GM19035 (cell line): ENCODE measurements around the gene ITGA2.

ENCODE experiments used
- ATAC-seq: cut with Tn5 transposase; IDR thresholded peaks from one replicate; pipeline ENCODE4 v1.9.1; 2021; ENCODE audit not compliant: unreplicated experiment

ITGA2 gene

GRCh38 chr5:53017383-53017782, 28.2 kb downstream of the ITGA2 start:
- ATAC-seq, result no peak

GRCh38 chr5:53017794-53018391, 28.7 kb downstream of the ITGA2 start:
- no peak for ATAC-seq

GRCh38 chr5:53019320-53019719, 30.2 kb downstream of the ITGA2 start:
- ATAC-seq, result no peak

DNA sequence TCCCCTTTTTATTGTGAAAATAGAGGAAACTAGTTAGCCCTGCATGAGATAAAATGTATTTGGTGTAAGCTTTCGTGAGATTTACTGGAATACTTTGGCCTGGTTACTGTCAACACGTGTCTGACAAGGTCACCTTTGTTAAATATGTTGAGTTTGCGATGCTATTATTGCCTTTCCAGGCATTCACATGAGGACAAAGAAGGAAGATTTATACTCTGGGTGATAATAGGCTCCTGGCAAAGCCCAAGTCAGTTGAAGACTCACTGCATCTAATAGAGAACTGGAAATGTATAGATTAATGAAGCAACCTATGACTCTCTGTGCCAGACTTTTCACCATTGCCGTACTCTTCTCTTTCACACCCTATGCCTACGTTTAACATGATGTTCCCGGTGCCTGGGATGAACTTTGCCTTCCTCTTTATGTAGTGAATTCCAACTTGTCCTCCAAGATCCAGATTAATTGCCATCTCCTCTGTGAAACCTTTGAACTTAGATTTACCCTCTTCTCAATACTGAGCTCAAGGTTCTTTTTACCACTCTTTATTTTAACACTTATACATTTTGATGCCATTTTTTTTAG, 33.9 kb downstream of the ITGA2 start:
- ATAC-seq, result no peak

GRCh38 chr5:53023969-53024368, 34.8 kb downstream of the ITGA2 start:
- ATAC-seq, result peak; percentile 82

DNA sequence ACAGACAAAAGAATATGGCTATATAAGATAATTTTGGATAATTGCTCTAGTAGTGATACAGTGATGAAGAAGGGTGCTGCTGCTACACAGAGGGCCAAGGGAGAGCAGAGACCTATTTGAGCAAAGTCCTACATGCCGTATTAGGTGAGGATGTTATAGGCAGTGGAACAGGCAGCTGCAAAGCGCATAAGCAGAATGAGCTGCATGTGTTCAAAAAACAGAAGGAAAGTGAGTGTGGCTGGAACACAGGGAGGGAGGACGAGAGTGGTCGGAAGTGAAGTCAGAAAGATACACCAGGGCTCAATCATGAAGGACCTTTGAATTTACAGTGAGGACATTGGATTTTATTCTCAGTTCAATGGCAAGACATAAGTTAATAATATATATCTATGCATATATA, 35.4 kb downstream of the ITGA2 start:
- no peak for ATAC-seq

GRCh38 chr5:53025487-53025886, 36.3 kb downstream of the ITGA2 start:
- no peak for ATAC-seq

GRCh38 chr5:53027913-53028312, 38.8 kb downstream of the ITGA2 start:
- ATAC-seq, result no peak

GRCh38 chr5:53029608-53030007, 40.5 kb downstream of the ITGA2 start:
- no peak for ATAC-seq

GRCh38 chr5:53030893-53031292, 41.7 kb downstream of the ITGA2 start:
- no peak for ATAC-seq

DNA sequence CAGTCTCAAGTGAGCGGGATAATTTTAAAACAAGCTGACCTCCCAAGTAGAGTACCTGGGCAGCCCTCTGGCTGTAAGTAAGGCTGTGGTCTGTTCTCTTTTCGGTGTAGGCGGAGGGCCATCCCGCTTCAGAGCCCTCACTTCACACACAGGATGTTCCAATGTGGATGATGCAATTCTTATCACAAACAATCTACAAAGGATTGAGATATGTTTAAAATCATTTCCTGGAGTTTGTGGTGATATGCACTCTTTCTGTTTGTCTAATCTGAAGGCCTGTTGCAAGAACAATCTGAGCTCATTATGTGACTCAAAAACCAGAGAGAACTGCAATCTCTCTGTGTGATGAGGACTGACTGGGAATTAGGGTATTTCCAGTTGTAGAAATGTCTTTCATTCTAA, 42.5 kb downstream of the ITGA2 start:
- no peak for ATAC-seq

- no peak for ATAC-seq
These were observed 43.0 kb downstream of the ITGA2 start for GRCh38 chr5:53032188-53032587.

- no peak for ATAC-seq
These were observed 45.7 kb downstream of the ITGA2 start for GRCh38 chr5:53034832-53035231.

GRCh38 chr5:53035868-53036381, 46.8 kb downstream of the ITGA2 start:
- no peak for ATAC-seq

- ATAC-seq, result no peak
These were observed 48.1 kb downstream of the ITGA2 start for GRCh38 chr5:53037141-53037859.

- no peak for ATAC-seq
These were observed 49.2 kb downstream of the ITGA2 start for GRCh38 chr5:53038196-53038847.

DNA sequence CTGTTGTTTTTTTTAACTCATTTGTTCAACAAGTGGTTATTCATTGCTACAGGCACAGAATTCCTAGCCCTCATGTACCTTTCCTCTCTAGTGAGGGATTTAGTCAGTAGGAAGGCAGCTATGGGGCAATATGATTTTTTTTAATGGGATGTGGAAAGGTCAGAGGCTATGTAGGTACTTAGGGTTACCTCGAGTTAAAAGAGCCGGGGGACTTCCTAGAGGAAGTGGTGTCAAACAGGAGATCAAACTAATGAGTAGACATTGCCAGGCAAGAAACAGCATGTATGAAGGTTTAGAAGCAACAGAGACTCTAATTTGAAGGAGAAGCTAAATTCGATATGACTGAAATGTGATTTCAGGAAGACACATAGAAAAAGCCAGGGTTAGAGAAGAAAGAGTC, 50.7 kb downstream of the ITGA2 start:
- ATAC-seq, result no peak

DNA sequence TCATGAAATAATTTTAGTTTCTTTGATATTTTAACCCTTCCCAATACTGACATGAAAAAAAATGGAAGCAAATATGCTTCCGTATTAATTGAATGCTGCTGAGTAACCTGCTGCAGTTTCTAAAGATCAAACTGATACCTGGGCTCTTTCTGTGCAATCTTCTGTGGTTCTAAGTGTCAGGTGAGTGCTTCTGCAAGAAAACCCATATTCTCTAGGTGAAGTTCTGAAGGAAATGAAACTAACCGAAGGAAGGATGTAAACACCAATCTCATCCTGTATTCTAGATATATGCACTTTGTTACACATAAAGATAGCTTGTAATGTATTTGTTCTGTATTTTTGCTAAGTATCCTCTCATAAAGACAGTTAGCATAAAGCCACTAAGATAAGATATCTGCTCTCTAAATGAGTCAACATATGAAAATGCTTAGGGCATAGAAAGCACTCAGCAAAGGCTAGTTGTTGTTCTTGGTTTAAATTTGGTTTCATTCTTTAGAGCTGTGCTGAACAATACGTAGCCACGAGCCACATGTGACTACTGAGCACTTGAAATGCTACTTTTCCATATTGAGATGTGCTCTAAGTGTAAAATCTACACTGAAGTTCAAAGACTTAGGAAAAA, 52.0 kb downstream of the ITGA2 start:
- peak; percentile 97 for ATAC-seq

DNA sequence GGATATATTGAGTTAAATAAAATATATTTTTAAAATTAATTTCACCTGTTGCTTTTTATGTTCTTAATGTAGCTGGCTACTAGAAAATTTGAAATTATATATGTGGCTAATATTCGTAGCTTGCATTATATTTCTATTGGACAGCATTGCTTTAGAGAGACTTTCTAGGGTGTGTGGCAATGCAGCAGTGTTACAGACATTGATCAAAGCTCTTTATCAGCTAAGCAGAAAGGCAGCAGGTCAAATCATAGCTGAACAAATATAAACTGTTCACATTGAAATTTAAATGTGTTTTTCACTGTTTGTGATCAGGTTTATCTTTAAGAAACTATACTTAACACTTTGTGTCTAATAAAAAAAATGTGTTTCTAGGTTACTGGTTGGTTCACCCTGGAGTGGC, 52.6 kb downstream of the ITGA2 start:
- ATAC-seq, result no peak

DNA sequence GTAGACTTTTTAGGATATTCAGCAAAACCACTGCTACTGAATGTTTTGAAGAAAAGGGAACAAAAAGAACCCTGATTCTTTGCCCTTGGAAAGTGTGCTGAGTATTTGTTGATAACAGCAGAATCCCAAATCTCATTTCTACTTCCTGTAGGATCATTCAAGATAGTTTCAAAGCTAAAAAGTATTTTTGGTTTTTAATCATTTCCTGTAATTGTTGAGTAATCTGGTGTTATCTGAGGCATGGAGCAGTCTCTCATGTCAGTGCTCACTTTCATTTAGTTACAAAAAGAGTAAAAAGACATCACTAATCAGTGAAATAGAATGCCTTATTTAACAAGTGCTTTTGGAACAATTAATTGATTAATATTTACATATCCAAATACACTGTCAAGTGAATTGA, 56.1 kb downstream of the ITGA2 start:
- ATAC-seq, result no peak

DNA sequence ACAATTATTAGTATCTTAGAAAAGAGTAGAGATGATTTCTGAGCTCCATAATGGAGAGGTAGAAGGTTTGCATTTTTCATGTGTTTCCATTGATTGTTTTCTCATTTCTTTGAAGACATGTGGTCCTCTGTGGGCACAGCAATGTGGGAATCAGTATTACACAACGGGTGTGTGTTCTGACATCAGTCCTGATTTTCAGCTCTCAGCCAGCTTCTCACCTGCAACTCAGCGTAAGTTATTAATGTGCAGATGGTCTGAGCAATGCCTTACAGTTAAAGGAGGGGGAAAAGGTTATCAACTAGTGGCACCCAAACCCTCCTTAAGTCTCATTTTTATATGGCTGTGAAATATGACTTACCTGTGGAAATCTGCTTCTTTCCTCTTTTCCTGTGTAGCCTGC, 59.1 kb downstream of the ITGA2 start:
- ATAC-seq, result no peak
